Prostate gland (tissue), 2 donors: ENCODE data around the gene CEP112. TPM values are rescaled to one million over a fixed set of nuclear protein-coding genes. Genes with fewer than 3 reads are reported as not detected.
"Not testable (repeated sequence)": the region's sequence is repeated elsewhere in the genome, so short reads cannot be mapped to it uniquely, and the experiment has no call there.

Source experiments
- DNase-seq: peaks from one replicate; pipeline ENCODE4 v3.0.0-alpha.2; 2019; ENCODE audit warnings: low spot score
- H3K27ac ChIP-seq, 2 donors: fragments of 200-600 bp; sonication (generic); 2 replicates each; pipeline ENCODE4 v1.5.1; 2017 to 2019
- H3K27me3 ChIP-seq: fragments of 200-600 bp; sonication (generic); replicated peaks from 2 replicates; pipeline ENCODE4 v1.5.1; 2019; ENCODE audit not compliant: insufficient read depth
- H3K36me3 ChIP-seq, 2 donors: fragments of 200-600 bp; sonication (generic); 1 replicate in 1 of 2; 2 replicates in 1 of 2; pipeline versions ENCODE4 v1.5.1 to v1.8.1; 2017 to 2019
- H3K4me1 ChIP-seq: fragments of 200-600 bp; sonication (generic); replicated peaks from 2 replicates; pipeline ENCODE4 v1.5.1; 2019
- H3K4me3 ChIP-seq, 2 donors: fragments of 200-600 bp; sonication (generic); 2 replicates each; pipeline ENCODE4 v1.5.1; 2017 to 2019
- H3K9me3 ChIP-seq: fragments of 200-600 bp; sonication (generic); 2 replicates; pipeline ENCODE4 v1.5.1; 2017
- POLR2A ChIP-seq: fragments of 450-650 bp; IDR thresholded peaks from one replicate; pipeline ENCODE4 v1.6.1; 2016; ENCODE audit warnings: antibody characterized with exemption, mild to moderate bottlenecking
- POLR2AphosphoS5 ChIP-seq: sonication (generic); formaldehyde crosslinking; IDR thresholded peaks from one replicate; pipeline ENCODE4 v1.6.1; 2017; ENCODE audit warnings: antibody characterized with exemption
- WGBS: methylation state at CpG from one replicate; pipeline ENCODE4 v1.1.5; 2018; 5-methylcytosine and 5-hydroxymethylcytosine counted together
- intact Hi-C: fragments of 100-400 bp; cut with DNase I; formaldehyde crosslinking; loops from one replicate; pipeline ENCODE4 v1.14.2; 2022
- total RNA-seq, 2 donors: library from RNA; depleted of rRNA; stranded (reverse); fragments of >200 nt; gene quantifications; one replicate each; pipeline ENCODE4 v1.1.0, GENCODE V29; 2016
- TF ChIP-seq, protein P1 (sequence below), 4 experiments: fragments of 200-600 bp in 2 of 4; fragments of 450-650 bp in 2 of 4; sonication (generic) in 2 of 4; IDR thresholded peaks; 1 replicate in 3 of 4; 2 replicates in 1 of 4; pipeline ENCODE4 v1.5.1; 2016 to 2019; ENCODE audit warnings: antibody characterized with exemption in 4 of 4, mild to moderate bottlenecking in 2 of 4, moderate library complexity in 2 of 4

The CEP112 gene
- total RNA-seq, 2 donors from 2014 or later = 2.3 to 22.8 TPM

DNA sequence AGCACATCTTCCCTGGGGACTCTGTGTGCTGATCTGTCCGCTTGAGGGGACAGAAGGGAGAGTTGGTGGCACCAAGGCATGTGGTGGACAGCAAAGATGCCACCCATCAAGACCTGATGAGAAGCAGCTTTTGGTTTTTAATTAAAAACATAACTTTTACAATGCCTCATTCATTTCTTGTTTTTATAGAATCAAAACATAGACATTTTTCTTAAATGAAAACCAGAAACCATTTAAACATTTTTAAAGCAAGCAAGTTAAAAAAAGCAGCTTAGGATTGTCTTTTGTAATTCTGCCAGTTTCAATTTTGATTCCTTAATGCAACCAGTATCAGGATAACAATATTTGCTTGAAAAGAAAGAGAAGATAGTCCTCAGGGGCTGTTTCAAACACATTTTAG lies 506.8 kb downstream of the CEP112 start:
- Histone ChIP-seq H3K27ac (no peak overlapping the region), H3K27me3 (no peaks in the 10 kb centered on the region), H3K36me3 (no peaks in the 10 kb centered on the region), H3K9me3 (no peaks in the 10 kb centered on the region), H3K4me1 (no peaks in the 10 kb centered on the region), H3K4me3 (no peak overlapping the region)
- 89% methylated on average over 1 of the region's 1 CpG for WGBS
- TF ChIP-seq POLR2A = no peak
- TF ChIP-seq, protein P1, sequence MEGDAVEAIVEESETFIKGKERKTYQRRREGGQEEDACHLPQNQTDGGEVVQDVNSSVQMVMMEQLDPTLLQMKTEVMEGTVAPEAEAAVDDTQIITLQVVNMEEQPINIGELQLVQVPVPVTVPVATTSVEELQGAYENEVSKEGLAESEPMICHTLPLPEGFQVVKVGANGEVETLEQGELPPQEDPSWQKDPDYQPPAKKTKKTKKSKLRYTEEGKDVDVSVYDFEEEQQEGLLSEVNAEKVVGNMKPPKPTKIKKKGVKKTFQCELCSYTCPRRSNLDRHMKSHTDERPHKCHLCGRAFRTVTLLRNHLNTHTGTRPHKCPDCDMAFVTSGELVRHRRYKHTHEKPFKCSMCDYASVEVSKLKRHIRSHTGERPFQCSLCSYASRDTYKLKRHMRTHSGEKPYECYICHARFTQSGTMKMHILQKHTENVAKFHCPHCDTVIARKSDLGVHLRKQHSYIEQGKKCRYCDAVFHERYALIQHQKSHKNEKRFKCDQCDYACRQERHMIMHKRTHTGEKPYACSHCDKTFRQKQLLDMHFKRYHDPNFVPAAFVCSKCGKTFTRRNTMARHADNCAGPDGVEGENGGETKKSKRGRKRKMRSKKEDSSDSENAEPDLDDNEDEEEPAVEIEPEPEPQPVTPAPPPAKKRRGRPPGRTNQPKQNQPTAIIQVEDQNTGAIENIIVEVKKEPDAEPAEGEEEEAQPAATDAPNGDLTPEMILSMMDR (IDR thresholded peaks at IDR 0.05) = no peak
- TF ChIP-seq POLR2AphosphoS5 = no peak
- intact Hi-C loops = no loop called here
- no peak for DNase-seq

DNA sequence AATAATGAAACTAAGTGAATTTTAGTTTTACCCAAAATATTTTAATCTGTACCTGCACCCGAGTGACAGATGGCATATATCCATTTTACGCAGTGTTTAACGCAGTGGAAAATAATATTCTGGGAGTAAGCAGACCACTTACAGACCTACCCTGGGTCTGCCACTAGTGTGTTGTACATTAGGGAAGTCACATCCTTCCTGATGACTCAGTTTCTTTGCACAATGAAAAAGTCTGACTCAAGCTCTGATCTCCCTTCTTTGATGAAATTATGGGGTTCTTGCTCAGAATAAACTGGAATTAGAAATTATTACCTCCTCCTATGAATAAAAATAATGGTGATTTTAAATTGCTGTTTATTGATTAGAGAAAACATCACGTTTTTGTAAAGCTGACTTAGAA lies 507.3 kb downstream of the CEP112 start:
- Histone ChIP-seq H3K4me1 (no peaks in the 10 kb centered on the region), H3K4me3 (no peak overlapping the region), H3K36me3 (no peaks in the 10 kb centered on the region), H3K27me3 (no peaks in the 10 kb centered on the region), H3K9me3 (no peaks in the 10 kb centered on the region), H3K27ac (no peak overlapping the region)
- WGBS = 86% methylated on average over 4 of the region's 4 CpGs
- intact Hi-C loops = no loop called here
- TF ChIP-seq POLR2A (no peak), POLR2AphosphoS5 (no peak)
- DNase-seq = no peak

DNA sequence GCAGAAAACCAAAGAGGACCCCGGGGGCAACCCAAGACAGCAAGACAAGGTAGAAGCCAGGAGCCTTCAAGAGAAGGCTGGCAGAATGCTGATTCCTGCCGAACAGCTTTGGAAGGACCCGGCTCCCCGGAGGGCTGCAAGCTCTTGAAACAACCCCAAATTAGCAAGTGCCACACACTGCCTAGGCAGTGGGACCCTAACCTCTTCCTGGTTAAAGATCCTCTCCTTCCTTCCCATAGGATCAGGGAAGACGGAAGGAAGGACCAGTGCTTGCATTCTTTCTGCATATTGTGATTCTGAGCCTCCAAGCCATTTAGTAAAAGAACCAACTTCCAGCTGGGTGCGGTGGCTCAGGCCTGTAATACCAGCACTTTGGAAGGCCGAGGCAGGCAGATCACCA lies 508.5 kb downstream of the CEP112 start:
- 87% methylated on average over 7 of the region's 7 CpGs for WGBS

DNA sequence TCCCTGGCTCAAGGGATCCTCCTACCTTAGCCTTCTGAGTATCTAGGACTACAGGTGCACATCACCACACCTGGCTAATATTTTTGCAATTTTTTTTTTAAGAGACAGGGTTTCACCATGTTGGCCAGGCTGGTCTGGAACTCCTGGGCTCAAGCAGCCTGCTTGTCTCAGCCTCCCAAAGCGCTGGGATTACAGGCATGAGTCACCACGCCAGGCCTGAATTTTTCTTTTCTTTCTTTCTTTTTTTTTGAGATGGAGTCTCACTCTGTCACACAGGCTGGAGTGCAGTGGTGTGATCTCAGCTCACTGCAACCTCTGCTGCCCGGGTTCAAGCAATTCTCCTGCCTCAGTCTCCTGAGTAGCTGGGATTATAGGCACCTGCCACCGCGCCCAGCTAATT lies 510.2 kb downstream of the CEP112 start:
- H3K9me3 ChIP-seq, H3K4me3 ChIP-seq, H3K4me1 ChIP-seq, DNase-seq, intact Hi-C loops, H3K36me3 ChIP-seq, H3K27me3 ChIP-seq, H3K27ac ChIP-seq: not testable (repeated sequence)
- 80% methylated on average over 5 of the region's 5 CpGs for WGBS

More for the DNA sequence above, 508.5 kb downstream of the CEP112 start:
- no peaks in the 10 kb centered on the region for H3K4me1 ChIP-seq
- DNase-seq = no peak
- intact Hi-C loops = no loop called here
- no peak overlapping the region for H3K27ac ChIP-seq
- no peaks in the 10 kb centered on the region for H3K9me3 ChIP-seq
- no peaks in the 10 kb centered on the region for H3K27me3 ChIP-seq
- H3K4me3 ChIP-seq = no peak overlapping the region
- TF ChIP-seq POLR2A (no peak), POLR2AphosphoS5 (no peak)
- TF ChIP-seq, protein P1 (IDR thresholded peaks at IDR 0.05) = no peak
- H3K36me3 ChIP-seq = no peaks in the 10 kb centered on the region

DNA sequence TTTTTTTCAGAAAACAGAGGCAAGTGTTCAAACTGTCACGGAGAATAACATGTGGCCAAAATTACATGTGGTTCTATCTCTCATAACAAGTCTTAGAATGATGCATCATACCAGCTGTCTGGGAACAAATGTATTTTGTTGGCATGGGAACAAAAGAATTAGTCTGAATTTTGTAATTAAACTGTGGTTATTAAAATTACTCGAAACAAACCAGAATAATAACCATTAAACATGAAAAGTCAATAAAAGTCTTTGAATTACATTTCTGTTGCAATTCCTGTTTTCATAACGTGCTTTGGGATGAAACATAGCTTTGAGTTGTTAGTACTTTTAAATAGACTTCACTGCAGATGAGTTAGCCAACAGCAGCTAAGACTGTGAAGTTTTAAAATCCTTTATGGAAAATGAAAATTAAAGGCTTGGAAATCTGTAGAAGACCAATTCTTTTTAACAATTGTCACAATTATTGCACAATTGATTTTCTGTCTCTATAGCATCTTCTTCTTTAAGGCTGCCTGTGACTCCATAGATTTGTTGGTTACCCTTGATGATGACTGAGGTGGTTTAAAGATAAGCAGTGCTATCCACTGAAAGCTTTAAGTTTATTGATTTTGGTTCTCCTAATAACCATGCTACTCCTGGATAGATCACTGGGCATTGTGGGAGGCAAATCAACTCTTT lies 512.6 kb downstream of the CEP112 start:
- WGBS = 24% methylated on average over 3 of the region's 3 CpGs
- Histone ChIP-seq H3K27me3 (no peaks in the 10 kb centered on the region), H3K4me1 (no peaks in the 10 kb centered on the region), H3K9me3 (no peaks in the 10 kb centered on the region), H3K27ac (no peak overlapping the region), H3K4me3 (no peak overlapping the region), H3K36me3 (no peaks in the 10 kb centered on the region)
- TF ChIP-seq POLR2A = no peak
- no peak for DNase-seq
- intact Hi-C loops = no loop called here

DNA sequence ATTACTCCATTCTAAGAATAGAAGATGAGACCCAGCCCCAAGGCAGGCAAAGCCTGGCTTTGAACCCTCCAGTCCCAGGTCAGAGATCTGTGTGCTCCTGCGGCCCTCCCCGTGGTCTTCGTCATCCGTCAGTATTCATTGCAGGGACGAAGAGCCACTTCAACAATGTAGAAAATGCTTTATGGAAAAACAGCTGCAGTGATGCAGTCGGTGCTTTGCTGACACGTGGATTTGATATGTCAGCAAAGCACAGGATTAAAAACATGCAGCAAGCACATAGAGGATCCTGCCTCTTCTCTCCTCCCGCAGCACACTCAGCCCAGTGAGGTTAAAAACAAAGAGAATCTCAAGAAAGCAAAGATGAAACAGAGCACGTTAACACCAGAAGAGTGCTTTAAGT lies 513.4 kb downstream of the CEP112 start:
- no peak for DNase-seq
- no peak overlapping the region for H3K4me3 ChIP-seq
- H3K9me3 ChIP-seq = no peaks in the 10 kb centered on the region
- H3K27ac ChIP-seq = no peak overlapping the region
- no peaks in the 10 kb centered on the region for H3K4me1 ChIP-seq
- WGBS = 50% methylated on average over 9 of the region's 9 CpGs
- no peaks in the 10 kb centered on the region for H3K36me3 ChIP-seq
- no peaks in the 10 kb centered on the region for H3K27me3 ChIP-seq
- intact Hi-C loops = no loop called here
- TF ChIP-seq POLR2A (no peak), POLR2AphosphoS5 (no peak)
- TF ChIP-seq, protein P1 (IDR thresholded peaks at IDR 0.05) = no peak
